H1 (cell line): Measurements from ENCODE around the gene IREB2. TPM values are rescaled to one million over a fixed set of nuclear protein-coding genes. Genes with fewer than 3 reads are reported as not detected.

ENCODE experiments used
- CHD7 ChIP-seq: fragments of 300-600 bp; sonication (generic); IDR thresholded peaks from 2 replicates; pipeline ENCODE4 v1.7.1; 2012; ENCODE audit warnings: low read length, moderate library complexity, mild to moderate bottlenecking, inconsistent platforms; ENCODE audit not compliant: insufficient replicate concordance
- JUN ChIP-seq: IDR thresholded peaks from 2 replicates; pipeline ENCODE4 v1.6.1; 2011; ENCODE audit warnings: low read depth, mild to moderate bottlenecking, improper control_type of control experiment, low read length
- NANOG ChIP-seq: IDR thresholded peaks from 2 replicates; pipeline ENCODE4 v1.6.1; 2011; ENCODE audit warnings: low read length, low read depth, mild to moderate bottlenecking, inconsistent platforms; ENCODE audit not compliant: insufficient read depth, poor library complexity, severe bottlenecking
- SIN3A ChIP-seq, 2 experiments: IDR thresholded peaks in 1 of 2; conservative IDR thresholded peaks in 1 of 2; 2 replicates each; pipeline ENCODE4 v1.6.1; 2011 to 2012; ENCODE audit warnings: low read length in 2 of 2, improper control_type of control experiment in 1 of 2, low read depth in 1 of 2, mild to moderate bottlenecking in 1 of 2
- SIX5 ChIP-seq: IDR thresholded peaks from 2 replicates; pipeline ENCODE4 v1.6.1; 2011; ENCODE audit warnings: mild to moderate bottlenecking, low read depth, low read length
- SP2 ChIP-seq: IDR thresholded peaks from 2 replicates; pipeline ENCODE4 v1.6.1; 2012; ENCODE audit warnings: mild to moderate bottlenecking, low read length, inconsistent platforms
- TAF1 ChIP-seq: IDR thresholded peaks from 2 replicates; pipeline ENCODE4 v1.6.1; 2011; ENCODE audit warnings: mild to moderate bottlenecking, low read depth, low read length
- polyA plus RNA-seq, 7 experiments: library from polyadenylated mRNA; depleted of rRNA in 3 of 7; stranded (reverse) in 5 of 7; unstranded in 2 of 7; fragments of >200 nt in 5 of 7; fragments of 200-250 nt in 2 of 7; gene quantifications; 1 replicate in 5 of 7; 2 replicates in 1 of 7; 4 replicates in 1 of 7; pipeline versions ENCODE4 v1.2.1 to v1.2.3, GENCODE V29; 2011 to 2013; ENCODE audit warnings: missing spikeins in 2 of 7, mixed read lengths in 2 of 7
- total RNA-seq: library from RNA; stranded (reverse); fragmentation: NEBNext Ultra II Directional; extraction: Animal tissue kit (Norgen Biotek cat#: 25700); gene quantifications from 2 replicates; pipeline ENCODE4 v1.2.1, GENCODE V29; 2021

Gene IREB2
- total and polyA plus RNA-seq, 2 of the 8 experiments (the other 6 are each of a cell fraction or from before 2014, with no cell fraction given): 21.0 to 103 TPM

DNA sequence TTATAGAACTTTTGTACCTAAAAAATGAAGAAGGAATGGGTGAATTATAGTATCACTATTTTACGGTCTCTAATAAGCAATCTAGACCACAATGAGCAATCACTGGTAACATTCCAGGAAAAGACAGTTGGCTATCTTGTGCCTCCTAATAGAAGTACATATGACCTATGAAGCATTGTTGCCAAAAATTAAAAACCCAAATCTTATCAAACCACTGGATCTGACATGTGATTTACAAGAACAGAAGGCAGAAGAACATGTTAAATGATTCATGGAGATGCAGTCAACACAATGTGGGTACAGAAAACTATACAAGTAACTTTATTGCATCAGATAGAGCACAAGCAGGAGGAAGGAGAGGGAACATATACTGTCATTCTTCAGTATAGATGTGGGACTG, 54.9 kb downstream of the IREB2 start (continued):
- TF ChIP-seq CHD7 (no peak), TAF1 (no peak), JUN (no peak), SP2 (no peak), SIN3A (conservative IDR thresholded peaks at IDR 0.05 in 1 of 2, IDR thresholded peaks at IDR 0.05 in 1 of 2; ENCODE audit: low read depth in 1 of 2, low read length in 2 of 2) (no peak), SIX5 (no peak), NANOG (no peak)
- TF ChIP-seq, all 59 proteins: peak for 0
